ENCODE results near the gene POMGNT1. TPM values are rescaled to one million over a fixed set of nuclear protein-coding genes. Genes with fewer than 3 reads are reported as not detected.
"Not testable (repeated sequence)": the region's sequence is repeated elsewhere in the genome, so short reads cannot be mapped to it uniquely, and the experiment has no call there.

Gene POMGNT1
- 10 to 100 TPM in 3 of 4 donors, 1 to 10 TPM in 1; 5.6 to 67.2 (median 31.8) TPM for total RNA-seq

- Histone ChIP-seq H3K27me3 (no peaks in the 10 kb centered on the region), H3K4me3 (peak within 1 kb of the TSS; percentile 53 to 75), H3K36me3 (no peaks in the 10 kb centered on the region), H3K27ac (peak within 1 kb of the TSS; percentile 73 to 77), H3K4me1 (peaks cover 3 to 5% of the 10 kb centered on the region in 2 donors), H3K9me3 (no peaks in the 10 kb centered on the region)
- intact Hi-C loops (cut with DNase I; ENCODE audit: low total_unique reads): no loop called here
- no peak for TF ChIP-seq CTCF (IDR thresholded peaks at IDR 0.05)
- TF ChIP-seq POLR2A (IDR thresholded peaks at IDR 0.05): peak; percentile 45 to 48
- peak in 1 of 2 donors; percentile 76 for DNase-seq
These were observed at the start of gene POMGNT1 for GRCh38 chr1:46197964-46198811. TSS of gene POMGNT1 (minus strand) at chr1:46198434. CDS start at chr1:46197821, 613 bp downstream.

DNA sequence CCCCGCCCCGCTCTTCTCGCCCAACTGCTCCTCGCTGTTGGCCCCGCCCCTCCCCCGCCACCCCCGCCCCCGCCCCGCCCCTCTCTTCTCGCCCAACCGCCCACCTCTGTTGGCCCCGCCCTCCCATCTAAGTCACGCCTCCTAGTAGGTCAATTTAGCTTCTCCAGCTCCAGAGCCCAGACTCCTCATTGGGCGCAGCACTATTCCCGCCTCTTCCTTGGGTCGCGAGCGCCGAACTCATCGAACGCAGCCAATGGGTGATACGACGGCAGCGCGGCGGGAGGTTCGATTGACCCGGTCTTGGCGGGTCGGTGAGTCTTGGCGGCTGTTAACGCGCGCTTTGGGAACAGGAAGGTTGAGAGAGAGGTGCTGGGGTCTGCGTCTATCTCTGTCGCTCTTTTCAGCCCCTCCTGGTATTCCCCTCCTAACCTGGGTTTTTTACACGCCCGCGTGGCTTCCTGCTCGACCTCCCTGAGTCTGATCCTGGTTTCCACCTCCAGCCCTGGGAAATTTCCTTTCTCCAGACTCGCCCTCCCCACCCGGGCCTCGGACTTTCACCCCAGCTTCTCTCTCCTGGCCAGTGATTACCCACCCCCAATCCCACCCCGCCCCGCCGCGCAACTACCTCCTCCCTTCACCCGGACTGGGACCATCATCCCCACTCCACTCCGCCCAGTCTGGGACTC lies 49.3 kb upstream of the POMGNT1 start, which contains the start of gene RAD54L:
Gene RAD54L (plus strand): TSS at position 328 of the 686 bp plus-strand sequence. CDS start 643 bp downstream, outside the sequence.
- no peaks in the 10 kb centered on the region for H3K36me3 ChIP-seq
- no peaks in the 10 kb centered on the region for H3K9me3 ChIP-seq
- H3K4me1 ChIP-seq: no peaks in the 10 kb centered on the region
- TF ChIP-seq CTCF (IDR thresholded peaks at IDR 0.05) (peak in 1 of 4 experiments; percentile 23), POLR2A (IDR thresholded peaks at IDR 0.05) (no peak)
- peak; percentile 96 to 99 for DNase-seq
- intact Hi-C loops (cut with DNase I; ENCODE audit: low total_unique reads): no loop called here
- H3K4me3 ChIP-seq: peak within 1 kb of the TSS; percentile 47 to 62
- H3K27ac ChIP-seq: peak within 1 kb of the TSS; percentile 27 to 64
- H3K27me3 ChIP-seq: no peaks in the 10 kb centered on the region

GRCh38 chr1:46246548-46247435 lies 48.6 kb upstream of the POMGNT1 start:
- intact Hi-C loops (cut with DNase I; ENCODE audit: low total_unique reads): no loop called here
- Histone ChIP-seq H3K27ac (peak overlapping the region; percentile 27 to 64), H3K27me3 (no peaks in the 10 kb centered on the region), H3K4me3 (peak overlapping the region; percentile 43 to 62), H3K36me3 (no peaks in the 10 kb centered on the region), H3K9me3 (no peaks in the 10 kb centered on the region), H3K4me1 (no peaks in the 10 kb centered on the region)
- DNase-seq: no peak
- TF ChIP-seq POLR2A (IDR thresholded peaks at IDR 0.05) (no peak), CTCF (IDR thresholded peaks at IDR 0.05) (no peak)

- H3K27me3 ChIP-seq; H3K4me3 ChIP-seq; H3K27ac ChIP-seq; intact Hi-C loops (cut with DNase I; ENCODE audit: low total_unique reads); H3K4me1 ChIP-seq; H3K9me3 ChIP-seq; H3K36me3 ChIP-seq: not testable (repeated sequence)
- DNase-seq: peak in 1 of 2 donors; percentile 16
These were observed 47.9 kb upstream of the POMGNT1 start for GRCh38 chr1:46246136-46246535.

DNA sequence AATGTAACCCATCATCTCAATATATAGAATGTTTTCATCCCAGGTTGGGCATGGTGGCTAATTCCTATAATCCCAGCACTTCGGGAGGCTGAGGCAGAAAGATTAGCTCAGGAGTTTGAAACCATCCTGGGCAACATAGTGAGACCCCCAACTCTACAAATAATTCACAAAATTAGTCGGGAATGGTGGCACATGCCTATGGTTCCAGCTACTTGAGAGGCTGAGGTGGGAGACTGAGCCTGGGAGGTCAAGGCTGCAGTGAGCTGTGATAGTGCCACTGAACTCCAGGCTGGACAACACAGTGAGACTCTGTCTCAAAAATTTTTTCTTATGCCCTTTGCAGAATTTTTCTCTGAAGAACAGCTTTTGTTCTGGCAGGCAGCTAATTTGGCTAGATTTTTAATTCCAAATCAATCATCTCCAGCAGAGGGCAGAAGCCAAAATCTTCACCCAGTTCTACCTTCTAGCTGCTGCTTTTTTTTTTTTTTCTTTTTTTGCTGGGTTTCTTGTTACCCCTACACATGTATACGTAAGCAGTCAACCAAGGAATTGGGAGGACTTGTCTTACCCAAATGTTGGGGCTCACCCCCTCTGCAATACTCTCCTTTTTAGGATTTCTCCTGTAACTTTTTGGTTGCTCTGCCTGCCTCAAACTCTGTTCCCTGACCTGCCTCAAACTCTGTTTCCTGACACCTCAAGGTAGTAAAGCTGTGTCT lies 46.6 kb upstream of the POMGNT1 start:
- Histone ChIP-seq H3K4me1 (no peaks in the 10 kb centered on the region), H3K36me3 (no peaks in the 10 kb centered on the region), H3K4me3 (no peak overlapping the region), H3K27ac (no peak overlapping the region), H3K9me3 (no peaks in the 10 kb centered on the region), H3K27me3 (no peaks in the 10 kb centered on the region)
- intact Hi-C loops (cut with DNase I; ENCODE audit: low total_unique reads): no loop called here
- TF ChIP-seq POLR2A (IDR thresholded peaks at IDR 0.05) (no peak), CTCF (IDR thresholded peaks at IDR 0.05) (peak in 1 of 4 experiments; percentile 12)
- DNase-seq: no peak

- H3K27me3 ChIP-seq; intact Hi-C loops (cut with DNase I; ENCODE audit: low total_unique reads); H3K4me3 ChIP-seq; H3K4me1 ChIP-seq; H3K27ac ChIP-seq; H3K36me3 ChIP-seq; H3K9me3 ChIP-seq; DNase-seq: not testable (repeated sequence)
These were observed 45.6 kb upstream of the POMGNT1 start for GRCh38 chr1:46243831-46244230.
